HepG2 (cell line): ENCODE data around the gene TPST1. TPM values are rescaled to one million over a fixed set of nuclear protein-coding genes. Genes with fewer than 3 reads are reported as not detected.

Source experiments
- ATAC-seq: fragments of 200-7000 bp; cut with Tn5 transposase; 3 replicates; pipeline ENCODE4 v1.9.1; 2020; ENCODE audit warnings: mild to moderate bottlenecking, moderate library complexity
- BruUV-seq: library from RNA; stranded (reverse); fragments of 400-500 nt; replicated peaks from 2 replicates; lab custom pipeline; 2021; lab: Mats Ljungman, UMichigan
- CTCF ChIA-PET: fragments of 300-600 bp; formaldehyde crosslinking; extraction: SDS; loops from one replicate; lab custom pipeline; 2021; ENCODE audit warnings: low total read pairs, inconsistent platforms, low intra/inter-chr PET ratio; lab: Yijun Ruan, JAX
- POLR2A ChIA-PET: fragments of 350-600 bp; sonication (Branson Sonifier 250); formaldehyde crosslinking; loops from one replicate; lab custom pipeline; 2020; ENCODE audit warnings: antibody characterized with exemption, inconsistent platforms; lab: Yijun Ruan, JAX
- DNase-seq: peaks from one replicate; pipeline ENCODE4 v3.0.0-alpha.2; 2015; ENCODE audit warnings: low spot score
- FAIRE-seq: peaks from 3 replicates; lab custom pipeline; 2011; peaks lifted over from hg19 to GRCh38; lab: Jason Lieb, UNC
- H2AFZ ChIP-seq: one replicate; pipeline ENCODE4 v1.6.1; 2011; ENCODE audit warnings: low read length, inconsistent platforms
- H3K27ac ChIP-seq: fragments of 300-600 bp; 3 replicates; pipeline ENCODE4 v1.8.0; 2011; ENCODE audit warnings: mixed run types, mild to moderate bottlenecking, mixed read lengths, low read length, inconsistent platforms; ENCODE audit not compliant: insufficient read depth; ENCODE audit errors: extremely low read length
- H3K27me3 ChIP-seq, 2 experiments: fragments of 200-600 bp in 1 of 2; 2 replicates in 1 of 2; 3 replicates in 1 of 2; pipeline versions ENCODE4 v1.6.0 to v1.8.0; 2011; ENCODE audit warnings: low read length in 2 of 2, mild to moderate bottlenecking in 2 of 2, moderate library complexity in 2 of 2, inconsistent platforms in 1 of 2; ENCODE audit not compliant: insufficient read depth in 2 of 2, control insufficient read depth in 1 of 2
- H3K36me3 ChIP-seq, 2 experiments: fragments of 200-600 bp in 1 of 2; replicated peaks in 1 of 2; 2 replicates in 1 of 2; 3 replicates in 1 of 2; pipeline versions ENCODE4 v1.5.1 to v1.8.0; 2011; ENCODE audit warnings: low read length in 2 of 2, inconsistent platforms in 1 of 2; ENCODE audit not compliant: insufficient read depth in 2 of 2, control insufficient read depth in 1 of 2
- H3K4me1 ChIP-seq: 2 replicates; pipeline ENCODE4 v1.5.1; 2012; ENCODE audit warnings: low read length, inconsistent platforms; ENCODE audit not compliant: insufficient read depth
- H3K4me2 ChIP-seq: 2 replicates; pipeline ENCODE4 v1.6.0; 2011; ENCODE audit warnings: low read depth, low read length, inconsistent platforms
- H3K4me3 ChIP-seq, 3 experiments: fragments of 200-600 bp in 1 of 3; sonication (generic), shearing (Covaris generic) in 1 of 3; replicated peaks in 1 of 3; 2 replicates each; pipeline ENCODE4 v1.5.1; 2011 to 2016; ENCODE audit warnings: low read length in 3 of 3, inconsistent platforms in 2 of 3, low read depth in 2 of 3, mild to moderate bottlenecking in 2 of 3, control low read depth in 1 of 3, mixed read lengths in 1 of 3; ENCODE audit not compliant: insufficient read depth in 1 of 3
- H3K79me2 ChIP-seq: one replicate; pipeline ENCODE4 v1.6.1; 2011; ENCODE audit warnings: low read length, inconsistent platforms; ENCODE audit not compliant: insufficient read depth
- H3K9ac ChIP-seq: 2 replicates; pipeline ENCODE4 v1.6.0; 2011; ENCODE audit warnings: mild to moderate bottlenecking, low read depth, low read length, inconsistent platforms; ENCODE audit not compliant: insufficient read depth
- H3K9me3 ChIP-seq: 2 replicates; pipeline ENCODE4 v1.5.1; 2012; ENCODE audit warnings: mild to moderate bottlenecking, low read length
- H4K20me1 ChIP-seq: 2 replicates; pipeline ENCODE4 v1.6.0; 2011; ENCODE audit warnings: inconsistent platforms, mild to moderate bottlenecking, low read length, moderate library complexity; ENCODE audit not compliant: insufficient read depth
- CREM ChIP-seq, 2 experiments: sonication (generic) in 1 of 2; formaldehyde crosslinking in 1 of 2; IDR thresholded peaks; 2 replicates each; pipeline versions ENCODE4 v1.4.0 to v1.6.1; 2016 to 2020; ENCODE audit warnings: antibody characterized with exemption in 1 of 2, mild to moderate bottlenecking in 1 of 2, missing genetic modification reagents in 1 of 2
- DBP ChIP-seq: sonication (generic); formaldehyde crosslinking; IDR thresholded peaks from 2 replicates; pipeline ENCODE4 v1.4.0; 2020; ENCODE audit warnings: missing genetic modification reagents; ENCODE audit errors: not compliant biosample characterization
- ERF ChIP-seq: IDR thresholded peaks from 2 replicates; pipeline ENCODE4 v1.6.1; 2018; ENCODE audit warnings: missing biosample characterization, missing genetic modification reagents
- FOSL1 ChIP-seq: sonication (generic); formaldehyde crosslinking; IDR thresholded peaks from 2 replicates; pipeline ENCODE4 v1.9.0; 2021; ENCODE audit warnings: missing genetic modification reagents, borderline replicate concordance
- HOMEZ ChIP-seq: IDR thresholded peaks from 2 replicates; pipeline ENCODE4 v1.6.1; 2016; ENCODE audit warnings: low read depth
- NAIF1 ChIP-seq: sonication (generic); formaldehyde crosslinking; IDR thresholded peaks from 2 replicates; pipeline ENCODE4 v1.5.0; 2020; ENCODE audit warnings: mild to moderate bottlenecking, missing genetic modification reagents, borderline replicate concordance
- TSC22D2 ChIP-seq: sonication (generic); formaldehyde crosslinking; IDR thresholded peaks from 2 replicates; pipeline ENCODE4 v1.5.1; 2020; ENCODE audit warnings: missing genetic modification reagents, mild to moderate bottlenecking, borderline replicate concordance
- ZFY ChIP-seq: sonication (generic); formaldehyde crosslinking; IDR thresholded peaks from 2 replicates; pipeline ENCODE4 v1.4.0; 2020; ENCODE audit warnings: missing genetic modification reagents
- ZNF232 ChIP-seq: sonication (generic); formaldehyde crosslinking; IDR thresholded peaks from 2 replicates; pipeline ENCODE4 v1.4.0; 2020; ENCODE audit warnings: missing genetic modification reagents, borderline replicate concordance
- ZNF362 ChIP-seq: sonication (generic); formaldehyde crosslinking; IDR thresholded peaks from 2 replicates; pipeline ENCODE4 v1.4.0; 2020; ENCODE audit warnings: missing genetic modification reagents, mild to moderate bottlenecking, borderline replicate concordance
- ZNF501 ChIP-seq: sonication (generic); formaldehyde crosslinking; IDR thresholded peaks from 2 replicates; pipeline ENCODE4 v1.5.1; 2020; ENCODE audit warnings: mild to moderate bottlenecking, moderate library complexity, missing genetic modification reagents
- ZNF674 ChIP-seq: sonication (generic); formaldehyde crosslinking; IDR thresholded peaks from 2 replicates; pipeline ENCODE4 v1.5.0; 2020; ENCODE audit warnings: low read depth, mild to moderate bottlenecking, missing genetic modification reagents
- ZNF678 ChIP-seq: sonication (generic); formaldehyde crosslinking; IDR thresholded peaks from 2 replicates; pipeline ENCODE4 v1.4.0; 2020; ENCODE audit warnings: mild to moderate bottlenecking, missing genetic modification reagents
- ZNF713 ChIP-seq: sonication (generic); formaldehyde crosslinking; IDR thresholded peaks from 2 replicates; pipeline ENCODE4 v1.4.0; 2020; ENCODE audit warnings: mild to moderate bottlenecking, missing genetic modification reagents
- WGBS: methylation state at CpG from one replicate; pipeline ENCODE4 v1.1.6; 2017; ENCODE audit warnings: low lambda C conversion rate; 5-methylcytosine and 5-hydroxymethylcytosine counted together
- in situ Hi-C: cut with HindIII; loops from 2 replicates; pipeline ENCODE4 v1.10.0; 2017; ENCODE audit warnings: low pct_unique_long_range_greater_than_20kb; ENCODE audit not compliant: extremely low pct_ligation_motif_present
- intact Hi-C: fragments of 100-400 bp; cut with micrococcal nuclease; formaldehyde crosslinking; loops from one replicate; pipeline ENCODE4 v1.10.0; 2022; ENCODE audit not compliant: unreplicated experiment
- polyA plus RNA-seq, 8 experiments: library from polyadenylated mRNA; depleted of rRNA in 3 of 8; stranded (reverse) in 7 of 8; unstranded in 1 of 8; fragments of >200 nt; fragmentation: Illumina TruSeq in 4 of 8; extraction: Trizol in 4 of 8; gene quantifications; 2 replicates each; pipeline versions ENCODE4 v1.2.1 to v1.2.3, GENCODE V29; 2011 to 2016; ENCODE audit warnings: low read depth in 4 of 8, missing spikeins in 1 of 8, mixed read lengths in 1 of 8; ENCODE audit not compliant: insufficient read depth in 1 of 8
- total RNA-seq, 5 experiments: library from RNA; depleted of rRNA; stranded (reverse); fragments of >200 nt; fragmentation: Illumina TruSeq; extraction: Trizol; gene quantifications; 2 replicates each; pipeline ENCODE4 v1.2.3, GENCODE V29; 2016; ENCODE audit warnings: low read depth in 1 of 5
- TF ChIP-seq, protein P1 (sequence below): IDR thresholded peaks from 2 replicates; pipeline ENCODE4 v1.6.1; 2016; ENCODE audit warnings: low read depth, missing genetic modification reagents, missing compliant biosample characterization

Gene TPST1
- total and polyA plus RNA-seq, 2 of the 13 experiments (the other 11 are each of a cell fraction or from before 2014, with no cell fraction given), result 24.3 to 34.1 TPM

DNA sequence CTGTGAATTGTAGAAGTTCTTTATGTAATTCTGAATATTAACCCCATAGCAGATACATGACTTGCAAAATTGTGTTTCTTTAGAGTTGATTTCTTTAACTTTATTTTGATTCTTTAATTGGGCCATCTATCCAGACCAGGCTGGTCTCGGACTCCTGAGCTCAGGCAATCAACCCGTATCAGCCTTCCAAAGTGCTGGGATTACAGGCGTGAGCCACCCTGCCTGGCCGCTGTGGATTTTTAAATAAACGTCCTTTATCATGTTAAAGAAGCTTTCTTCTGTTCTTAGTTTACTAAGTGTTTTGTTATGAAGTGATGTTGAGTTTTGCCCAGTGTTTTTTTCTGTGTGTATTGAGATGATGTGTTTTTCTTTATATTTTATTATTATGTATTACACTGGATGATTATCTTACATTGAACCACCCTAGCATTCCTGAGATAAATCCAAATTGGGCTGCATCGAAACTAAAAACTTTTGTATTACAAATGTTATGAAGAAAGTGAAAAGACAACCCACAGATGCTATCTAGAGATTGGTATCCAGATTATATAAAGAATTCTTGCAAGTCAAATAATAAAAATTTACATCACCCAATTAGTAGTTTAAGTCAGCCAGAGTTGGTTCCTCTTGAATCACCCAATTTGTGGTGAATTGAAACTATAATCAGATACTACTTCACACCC lies 118.1 kb downstream of the TPST1 start:
- Histone ChIP-seq H3K9ac (no peak overlapping the region), H3K4me2 (no peak overlapping the region), H3K9me3 (peaks cover 4% of the 10 kb centered on the region; the same call in 1 of the 2 replicates), H3K36me3 (no peaks in the 10 kb centered on the region), H3K4me3 (no peak overlapping the region), H3K79me2 (no peaks in the 10 kb centered on the region), H3K4me1 (peaks cover 9% of the 10 kb centered on the region), H3K27me3 (no peaks in the 10 kb centered on the region), H4K20me1 (no peaks in the 10 kb centered on the region), H2AFZ (no peak overlapping the region), H3K27ac (no peak overlapping the region)
- no peak for DNase-seq
- POLR2A ChIA-PET, result no interaction called here
- WGBS, result 95% methylated on average over 6 of the region's 6 CpGs
- in situ Hi-C loops (no loop called here), intact Hi-C loops (no loop called here)
- no TSS peak for BruUV-seq
- ATAC-seq, result no peak
- no peak for FAIRE-seq
- CTCF ChIA-PET, result interaction anchor here (0.6 kb wide), 1 partner anchor 359 kb away, joined by 3 read pairs; no protein-coding TSS in a partner anchor
- TF ChIP-seq DBP (CRISPR knock-in tag), result no peak
- TF ChIP-seq ERF, result no peak
- no peak for TF ChIP-seq FOSL1 (CRISPR knock-in tag)
- TF ChIP-seq ZNF674 (CRISPR knock-in tag), result no peak
- TF ChIP-seq ZNF678 (CRISPR knock-in tag), result no peak
- no peak for TF ChIP-seq ZNF501 (CRISPR knock-in tag)
- no peak for TF ChIP-seq ZFY (CRISPR knock-in tag)
- TF ChIP-seq ZNF362 (CRISPR knock-in tag), result no peak
- TF ChIP-seq TSC22D2 (CRISPR knock-in tag), result no peak
- no peak for TF ChIP-seq ZNF713 (CRISPR knock-in tag)
- TF ChIP-seq, protein P1, sequence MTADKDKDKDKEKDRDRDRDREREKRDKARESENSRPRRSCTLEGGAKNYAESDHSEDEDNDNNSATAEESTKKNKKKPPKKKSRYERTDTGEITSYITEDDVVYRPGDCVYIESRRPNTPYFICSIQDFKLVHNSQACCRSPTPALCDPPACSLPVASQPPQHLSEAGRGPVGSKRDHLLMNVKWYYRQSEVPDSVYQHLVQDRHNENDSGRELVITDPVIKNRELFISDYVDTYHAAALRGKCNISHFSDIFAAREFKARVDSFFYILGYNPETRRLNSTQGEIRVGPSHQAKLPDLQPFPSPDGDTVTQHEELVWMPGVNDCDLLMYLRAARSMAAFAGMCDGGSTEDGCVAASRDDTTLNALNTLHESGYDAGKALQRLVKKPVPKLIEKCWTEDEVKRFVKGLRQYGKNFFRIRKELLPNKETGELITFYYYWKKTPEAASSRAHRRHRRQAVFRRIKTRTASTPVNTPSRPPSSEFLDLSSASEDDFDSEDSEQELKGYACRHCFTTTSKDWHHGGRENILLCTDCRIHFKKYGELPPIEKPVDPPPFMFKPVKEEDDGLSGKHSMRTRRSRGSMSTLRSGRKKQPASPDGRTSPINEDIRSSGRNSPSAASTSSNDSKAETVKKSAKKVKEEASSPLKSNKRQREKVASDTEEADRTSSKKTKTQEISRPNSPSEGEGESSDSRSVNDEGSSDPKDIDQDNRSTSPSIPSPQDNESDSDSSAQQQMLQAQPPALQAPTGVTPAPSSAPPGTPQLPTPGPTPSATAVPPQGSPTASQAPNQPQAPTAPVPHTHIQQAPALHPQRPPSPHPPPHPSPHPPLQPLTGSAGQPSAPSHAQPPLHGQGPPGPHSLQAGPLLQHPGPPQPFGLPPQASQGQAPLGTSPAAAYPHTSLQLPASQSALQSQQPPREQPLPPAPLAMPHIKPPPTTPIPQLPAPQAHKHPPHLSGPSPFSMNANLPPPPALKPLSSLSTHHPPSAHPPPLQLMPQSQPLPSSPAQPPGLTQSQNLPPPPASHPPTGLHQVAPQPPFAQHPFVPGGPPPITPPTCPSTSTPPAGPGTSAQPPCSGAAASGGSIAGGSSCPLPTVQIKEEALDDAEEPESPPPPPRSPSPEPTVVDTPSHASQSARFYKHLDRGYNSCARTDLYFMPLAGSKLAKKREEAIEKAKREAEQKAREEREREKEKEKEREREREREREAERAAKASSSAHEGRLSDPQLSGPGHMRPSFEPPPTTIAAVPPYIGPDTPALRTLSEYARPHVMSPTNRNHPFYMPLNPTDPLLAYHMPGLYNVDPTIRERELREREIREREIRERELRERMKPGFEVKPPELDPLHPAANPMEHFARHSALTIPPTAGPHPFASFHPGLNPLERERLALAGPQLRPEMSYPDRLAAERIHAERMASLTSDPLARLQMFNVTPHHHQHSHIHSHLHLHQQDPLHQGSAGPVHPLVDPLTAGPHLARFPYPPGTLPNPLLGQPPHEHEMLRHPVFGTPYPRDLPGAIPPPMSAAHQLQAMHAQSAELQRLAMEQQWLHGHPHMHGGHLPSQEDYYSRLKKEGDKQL (CRISPR knock-in tag), result no peak
- TF ChIP-seq CREM (IDR thresholded peaks at IDR 0.05), result no peak
- TF ChIP-seq CREM (CRISPR knock-in tag; IDR thresholded peaks at IDR 0.05), result no peak
- no peak for TF ChIP-seq HOMEZ (CRISPR knock-in tag)
- TF ChIP-seq NAIF1 (CRISPR knock-in tag), result no peak
- TF ChIP-seq ZNF232, result no peak
